GM19324 (cell line): Measurements from ENCODE around the gene HAL.

Experiments
- ATAC-seq: cut with Tn5 transposase; IDR thresholded peaks from one replicate; pipeline ENCODE4 v1.9.1; 2021; ENCODE audit warnings: mild to moderate bottlenecking, moderate library complexity; ENCODE audit not compliant: unreplicated experiment, low FRiP score

HAL gene

GRCh38 chr12:95943330-95943842 lies 52.8 kb downstream of the HAL start, which contains the start of gene AMDHD1:
Gene AMDHD1, plus strand, starts transcription at chr12:95943331. Its CDS starts 68 bp downstream, at chr12:95943399.
- ATAC-seq = peak; percentile 65

- peak; percentile 98 for ATAC-seq
Observed at GRCh38 chr12:95942524-95943329, 53.4 kb downstream of the HAL start, which contains the start of gene CCDC38. Gene CCDC38, minus strand, starts transcription at chr12:95942614. Its CDS starts 6,105 bp downstream, at chr12:95936509.

- ATAC-seq = no peak
Observed at GRCh38 chr12:95942101-95942523, 54.0 kb downstream of the HAL start.

GRCh38 chr12:95940514-95940913 lies 55.6 kb downstream of the HAL start:
- ATAC-seq = no peak
